SK-N-SH treated with all-trans-retinoic acid at 6 μM for 48 hours (cell line): ENCODE results near the gene ZC3H8.

ENCODE experiments used
- ATAC-seq: fragments of 200-7000 bp; cut with Tn5 transposase; 3 replicates; pipeline ENCODE4 v1.9.1; 2020; ENCODE audit warnings: mild to moderate bottlenecking, moderate library complexity
- ARNTL ChIP-seq: fragments of 450-650 bp; formaldehyde crosslinking; IDR thresholded peaks from 2 replicates; pipeline ENCODE4 v1.5.0; 2020; ENCODE audit warnings: low read depth, mild to moderate bottlenecking, moderate library complexity, borderline replicate concordance
- CREB5 ChIP-seq: fragments of 250-450 bp; sonication (Bioruptor Pico); IDR thresholded peaks from 2 replicates; pipeline ENCODE4 v1.5.1; 2020; ENCODE audit warnings: low read depth, mild to moderate bottlenecking, moderate library complexity
- CSDC2 ChIP-seq: fragments of 250-450 bp; sonication (Bioruptor Pico); IDR thresholded peaks from 2 replicates; pipeline ENCODE4 v1.5.0; 2020; ENCODE audit warnings: mild to moderate bottlenecking, moderate library complexity
- CSRNP3 ChIP-seq: fragments of 250-450 bp; sonication (Bioruptor Pico); IDR thresholded peaks from 2 replicates; pipeline ENCODE4 v1.5.1; 2021; ENCODE audit warnings: mild to moderate bottlenecking, moderate library complexity
- ESRRG ChIP-seq: fragments of 250-450 bp; sonication (Bioruptor Pico); IDR thresholded peaks from 2 replicates; pipeline ENCODE4 v1.6.1; 2021; ENCODE audit warnings: mild to moderate bottlenecking
- ISL1 ChIP-seq: fragments of 250-450 bp; sonication (Bioruptor Pico); IDR thresholded peaks from 2 replicates; pipeline ENCODE4 v2.1.2; 2022; ENCODE audit warnings: mild to moderate bottlenecking, moderate library complexity
- PATZ1 ChIP-seq: fragments of 250-450 bp; sonication (Bioruptor Pico); IDR thresholded peaks from 2 replicates; pipeline ENCODE4 v1.8.0; 2020; ENCODE audit warnings: mild to moderate bottlenecking, moderate library complexity, borderline replicate concordance
- POU6F1 ChIP-seq: fragments of 250-450 bp; sonication (Bioruptor Pico); IDR thresholded peaks from 2 replicates; pipeline ENCODE4 v1.8.0; 2021; ENCODE audit warnings: low read depth, mild to moderate bottlenecking, moderate library complexity, borderline replicate concordance
- PPARA ChIP-seq: fragments of 250-450 bp; sonication (Bioruptor Pico); IDR thresholded peaks from 2 replicates; pipeline ENCODE4 v1.5.0; 2020; ENCODE audit warnings: mild to moderate bottlenecking, borderline replicate concordance
- RARB ChIP-seq: fragments of 250-450 bp; sonication (Bioruptor Pico); IDR thresholded peaks from 2 replicates; pipeline ENCODE4 v1.8.0; 2021; ENCODE audit warnings: mild to moderate bottlenecking, moderate library complexity
- SNAI2 ChIP-seq: fragments of 250-450 bp; sonication (Bioruptor Pico); IDR thresholded peaks from 2 replicates; pipeline ENCODE4 v1.5.0; 2020; ENCODE audit warnings: mild to moderate bottlenecking, moderate library complexity
- TCF4 ChIP-seq: fragments of 250-450 bp; sonication (Bioruptor Pico); IDR thresholded peaks from 2 replicates; pipeline ENCODE4 v1.8.0; 2021; ENCODE audit warnings: mild to moderate bottlenecking, moderate library complexity, borderline replicate concordance
- TOX ChIP-seq: fragments of 250-450 bp; sonication (Bioruptor Pico); IDR thresholded peaks from 2 replicates; pipeline ENCODE4 v1.8.0; 2021; ENCODE audit warnings: mild to moderate bottlenecking, moderate library complexity, borderline replicate concordance
- TSHZ2 ChIP-seq: fragments of 250-450 bp; sonication (Bioruptor Pico); IDR thresholded peaks from 2 replicates; pipeline ENCODE4 v1.5.0; 2020; ENCODE audit warnings: mild to moderate bottlenecking, moderate library complexity
- ZC3H10 ChIP-seq: fragments of 250-450 bp; sonication (Bioruptor Pico); IDR thresholded peaks from 2 replicates; pipeline ENCODE4 v1.5.1; 2021; ENCODE audit warnings: mild to moderate bottlenecking, moderate library complexity
- ZFP3 ChIP-seq: fragments of 250-450 bp; sonication (Bioruptor Pico); IDR thresholded peaks from 2 replicates; pipeline ENCODE4 v1.5.0; 2020; ENCODE audit warnings: mild to moderate bottlenecking, moderate library complexity
- ZFP30 ChIP-seq: fragments of 450-650 bp; formaldehyde crosslinking; IDR thresholded peaks from 2 replicates; pipeline ENCODE4 v1.5.0; 2022; ENCODE audit warnings: mild to moderate bottlenecking, moderate library complexity
- ZNF565 ChIP-seq: fragments of 450-650 bp; formaldehyde crosslinking; conservative IDR thresholded peaks from 2 replicates; pipeline ENCODE4 v1.5.0; 2020; ENCODE audit warnings: low read depth, mild to moderate bottlenecking, moderate library complexity
- ZNF8 ChIP-seq: fragments of 450-650 bp; formaldehyde crosslinking; IDR thresholded peaks from 2 replicates; pipeline ENCODE4 v1.5.0; 2020; ENCODE audit warnings: mild to moderate bottlenecking, moderate library complexity

Gene ZC3H8

GRCh38 chr2:112277596-112278220 lies 22.9 kb upstream of the ZC3H8 start:
- TF ChIP-seq ZNF565 (CRISPR knock-in tag), result no peak
- no peak for TF ChIP-seq CREB5 (CRISPR knock-in tag)

GRCh38 chr2:112276954-112277353 lies 22.1 kb upstream of the ZC3H8 start:
- TF ChIP-seq ZFP30 (CRISPR knock-in tag) (no peak), TOX (no peak), ZC3H10 (no peak), ZFP3 (CRISPR knock-in tag) (no peak), PATZ1 (no peak), SNAI2 (CRISPR knock-in tag) (no peak), ISL1 (no peak), ZNF565 (CRISPR knock-in tag) (no peak), PPARA (CRISPR knock-in tag) (no peak), POU6F1 (no peak), TCF4 (CRISPR knock-in tag) (no peak), CSRNP3 (CRISPR knock-in tag) (no peak), CSDC2 (CRISPR knock-in tag) (no peak), ARNTL (no peak)

More at GRCh38 chr2:112277596-112278220, 22.9 kb upstream of the ZC3H8 start:
- no peak for ATAC-seq

GRCh38 chr2:112275887-112276773 lies 21.3 kb upstream of the ZC3H8 start:
- peak; percentile 83 for ATAC-seq
- TF ChIP-seq POU6F1, result no peak
- peak; percentile 94 for TF ChIP-seq ZFP3 (CRISPR knock-in tag)

More at GRCh38 chr2:112276954-112277353, 22.1 kb upstream of the ZC3H8 start:
- ATAC-seq, result no peak

- peak; percentile 98 for ATAC-seq
- TF ChIP-seq ZNF565 (CRISPR knock-in tag) (no peak), TSHZ2 (peak; percentile 81; the same call in 1 of the 2 replicates), ZNF8 (CRISPR knock-in tag) (0 out of 2 replicates have a peak, but pooled peaks have one; percentile 11), RARB (CRISPR knock-in tag) (0 out of 2 replicates have a peak, but pooled peaks have one; percentile 9), ESRRG (no peak), CREB5 (CRISPR knock-in tag) (no peak), ZFP30 (CRISPR knock-in tag) (no peak), POU6F1 (peak; percentile 85; the same call in 1 of the 2 replicates)
Measured at GRCh38 chr2:112275311-112275886, 20.6 kb upstream of the ZC3H8 start, which contains the start of gene ZC3H6. Gene ZC3H6, plus strand, starts transcription at chr2:112275597. Its CDS starts 398 bp downstream, at chr2:112275995.
